H1 (cell line): ENCODE measurements around the gene RBM25. TPM values are rescaled to one million over a fixed set of nuclear protein-coding genes. Genes with fewer than 3 reads are reported as not detected.
A peak's percentile ranks its signal among the peaks of the same experiment; 100 is the strongest.

Experiments used
- CTCF ChIA-PET: fragments of 300-600 bp; sonication (Branson Sonifier 250); formaldehyde crosslinking; loops from one replicate; lab custom pipeline; 2021; ENCODE audit not compliant: partially characterized antibody; lab: Charles Lee
- POLR2A ChIA-PET: fragments of 300-600 bp; sonication (Branson Sonifier 250); formaldehyde crosslinking; loops from one replicate; lab custom pipeline; 2021; ENCODE audit warnings: inconsistent platforms; ENCODE audit not compliant: partially characterized antibody; lab: Charles Lee
- DNase-seq, 2 experiments: peaks; one replicate each; pipeline versions ENCODE4 v3.0.0 to v3.0.0-alpha.2; 2010 to 2022; ENCODE audit warnings: low spot score in 2 of 2, low read depth in 1 of 2, mixed read lengths in 1 of 2
- FAIRE-seq: peaks from 2 replicates; lab custom pipeline; 2011; peaks lifted over from hg19 to GRCh38; lab: Jason Lieb, UNC
- H2AFZ ChIP-seq: 2 replicates; pipeline ENCODE4 v1.8.1; 2012; ENCODE audit warnings: low read length, inconsistent platforms
- H2AK5ac ChIP-seq: 2 replicates; pipeline ENCODE4 v1.6.1; 2013; ENCODE audit warnings: low read depth, low read length
- H2BK120ac ChIP-seq: replicated peaks from 2 replicates; pipeline ENCODE3; 2013; ENCODE audit warnings: low read depth, low read length, inconsistent platforms
- H2BK12ac ChIP-seq: 2 replicates; pipeline ENCODE4 v1.6.1; 2013; ENCODE audit warnings: low read depth, low read length
- H2BK15ac ChIP-seq: 2 replicates; pipeline ENCODE4 v1.6.1; 2013; ENCODE audit warnings: low read length
- H2BK20ac ChIP-seq: 2 replicates; pipeline ENCODE4 v1.6.1; 2013; ENCODE audit warnings: low read length
- H2BK5ac ChIP-seq: 2 replicates; pipeline ENCODE4 v1.6.1; 2013; ENCODE audit warnings: low read depth, low read length
- H3K14ac ChIP-seq: 2 replicates; pipeline ENCODE4 v1.6.1; 2013; ENCODE audit warnings: inconsistent platforms; ENCODE audit not compliant: insufficient read length
- H3K18ac ChIP-seq: 2 replicates; pipeline ENCODE4 v1.6.1; 2013; ENCODE audit warnings: low read length; ENCODE audit errors: extremely low read depth
- H3K23ac ChIP-seq: 2 replicates; pipeline ENCODE4 v1.6.1; 2013; ENCODE audit warnings: inconsistent platforms; ENCODE audit not compliant: insufficient read length
- H3K23me2 ChIP-seq: 2 replicates; pipeline ENCODE4 v1.6.1; 2013; ENCODE audit warnings: low read depth, low read length
- H3K27ac ChIP-seq: 2 replicates; pipeline ENCODE4 v1.6.1; 2011; ENCODE audit warnings: low read depth, low read length, inconsistent platforms
- H3K27me3 ChIP-seq, 4 experiments: replicated peaks in 1 of 4; 1 replicate in 1 of 4; 2 replicates in 3 of 4; pipeline versions ENCODE4 v1.6.1 to v1.8.1; 2011 to 2013; ENCODE audit warnings: low read length in 3 of 4, mild to moderate bottlenecking in 3 of 4, inconsistent platforms in 2 of 4, mixed read lengths in 2 of 4, moderate library complexity in 1 of 4; ENCODE audit not compliant: control insufficient read depth in 3 of 4, insufficient read depth in 3 of 4; ENCODE audit errors: extremely low read depth in 1 of 4
- H3K36me3 ChIP-seq, 4 experiments: 2 replicates each; pipeline versions ENCODE4 v1.6.1 to v1.8.1; 2011 to 2013; ENCODE audit warnings: mild to moderate bottlenecking in 4 of 4, low read length in 3 of 4, moderate library complexity in 2 of 4, control low read depth in 1 of 4, inconsistent platforms in 1 of 4; ENCODE audit not compliant: insufficient read depth in 4 of 4, control insufficient read depth in 2 of 4
- H3K4ac ChIP-seq: replicated peaks from 2 replicates; pipeline ENCODE3; 2013; ENCODE audit warnings: low read length, low read depth, mixed read lengths, inconsistent platforms; ENCODE audit not compliant: insufficient read length
- H3K4me1 ChIP-seq, 4 experiments: replicated peaks in 1 of 4; 1 replicate in 1 of 4; 2 replicates in 3 of 4; pipeline versions ENCODE4 v1.6.1 to v1.8.1; 2011 to 2013; ENCODE audit warnings: low read length in 3 of 4, inconsistent platforms in 2 of 4, mixed read lengths in 1 of 4; ENCODE audit not compliant: insufficient read depth in 4 of 4, control insufficient read depth in 3 of 4
- H3K4me2 ChIP-seq, 2 experiments: 2 replicates each; pipeline versions ENCODE4 v1.6.1 to v1.8.1; 2011 to 2013; ENCODE audit warnings: low read depth in 2 of 2, low read length in 2 of 2, control low read depth in 1 of 2, inconsistent platforms in 1 of 2, mild to moderate bottlenecking in 1 of 2; ENCODE audit not compliant: insufficient read depth in 1 of 2
- H3K4me3 ChIP-seq, 4 experiments: fragments of 200-600, 300-600 bp in 1 of 4; sonication (generic), shearing (Covaris generic), sonication (Bioruptor Twin) in 1 of 4; 2 replicates each; pipeline versions ENCODE4 v1.5.1 to v1.8.1; 2011 to 2016; ENCODE audit warnings: low read length in 4 of 4, low read depth in 3 of 4, control low read depth in 2 of 4, inconsistent platforms in 2 of 4, mild to moderate bottlenecking in 2 of 4, mixed read lengths in 1 of 4, moderate library complexity in 1 of 4; ENCODE audit not compliant: insufficient read depth in 2 of 4; ENCODE audit errors: extremely low read depth in 1 of 4
- H3K56ac ChIP-seq: replicated peaks from 2 replicates; pipeline ENCODE3; 2013; ENCODE audit warnings: low read depth, mild to moderate bottlenecking, mixed read lengths, low read length, inconsistent platforms; ENCODE audit not compliant: insufficient read length
- H3K79me1 ChIP-seq: 2 replicates; pipeline ENCODE4 v1.6.1; 2013; ENCODE audit warnings: low read depth, low read length, control low read depth
- H3K79me2 ChIP-seq, 2 experiments: 2 replicates each; pipeline versions ENCODE4 v1.6.1 to v1.8.1; 2012 to 2013; ENCODE audit warnings: low read length in 2 of 2, mild to moderate bottlenecking in 2 of 2, inconsistent platforms in 1 of 2; ENCODE audit not compliant: insufficient read depth in 2 of 2, control insufficient read depth in 1 of 2
- H3K9ac ChIP-seq, 4 experiments: replicated peaks in 1 of 4; 1 replicate in 1 of 4; 2 replicates in 3 of 4; pipeline versions ENCODE4 v1.6.1 to v1.8.1; 2011 to 2013; ENCODE audit warnings: low read depth in 3 of 4, low read length in 3 of 4, control low read depth in 2 of 4, mild to moderate bottlenecking in 2 of 4, moderate library complexity in 2 of 4, inconsistent platforms in 1 of 4; ENCODE audit errors: extremely low read depth in 1 of 4
- H3K9me3 ChIP-seq, 2 experiments: 2 replicates each; pipeline versions ENCODE4 v1.6.1 to v1.8.1; 2012 to 2013; ENCODE audit warnings: mild to moderate bottlenecking in 2 of 2, moderate library complexity in 2 of 2, control low read depth in 1 of 2, inconsistent platforms in 1 of 2, low read depth in 1 of 2, low read length in 1 of 2, mixed read lengths in 1 of 2; ENCODE audit not compliant: insufficient read depth in 2 of 2
- H4K20me1 ChIP-seq, 2 experiments: replicated peaks in 1 of 2; 2 replicates each; pipeline versions ENCODE3 to v1.8.1; 2011 to 2013; ENCODE audit warnings: inconsistent platforms in 2 of 2, low read length in 2 of 2, mild to moderate bottlenecking in 1 of 2; ENCODE audit not compliant: insufficient read depth in 2 of 2, control insufficient read depth in 1 of 2
- H4K5ac ChIP-seq: 2 replicates; pipeline ENCODE4 v1.6.1; 2013; ENCODE audit warnings: low read length, low read depth, mixed read lengths, inconsistent platforms; ENCODE audit not compliant: insufficient read length
- H4K8ac ChIP-seq: 2 replicates; pipeline ENCODE4 v1.8.0; 2013; ENCODE audit warnings: mild to moderate bottlenecking, moderate library complexity, low read length, inconsistent platforms; ENCODE audit not compliant: insufficient read depth; ENCODE audit errors: extremely low read depth
- H4K91ac ChIP-seq: replicated peaks from 2 replicates; pipeline ENCODE3; 2013; ENCODE audit warnings: low read length, mixed read lengths, inconsistent platforms; ENCODE audit not compliant: insufficient read length
- CHD1 ChIP-seq: IDR thresholded peaks from 2 replicates; pipeline ENCODE4 v1.6.1; 2012; ENCODE audit warnings: low read depth, low read length, improper control_type of control experiment
- RNF2 ChIP-seq: fragments of 200-900, 300-1000 bp; sonication (generic); IDR thresholded peaks from 2 replicates; pipeline ENCODE4 v1.7.1; 2016; ENCODE audit warnings: borderline replicate concordance, low read depth, mild to moderate bottlenecking, antibody characterized with exemption, low read length; ENCODE audit not compliant: poor library complexity, severe bottlenecking; ENCODE audit errors: missing control alignments
- SUZ12 ChIP-seq: fragments of 200-600 bp; sonication (generic); IDR thresholded peaks from 2 replicates; pipeline ENCODE4 v1.6.1; 2012; ENCODE audit warnings: mild to moderate bottlenecking, inconsistent platforms, low read length, moderate library complexity, mixed read lengths
- WGBS, 2 experiments: shearing (Covaris generic) in 1 of 2; methylation state at CpG; one replicate each; pipeline versions ENCODE4 v1.1.6 to v1.1.7; 2013 to 2015; ENCODE audit warnings: low lambda C conversion rate in 2 of 2, mixed read lengths in 2 of 2, inconsistent platforms in 1 of 2, low coverage in 1 of 2, missing lambda C conversion rate in 1 of 2; ENCODE audit not compliant: insufficient replicate concordance in 2 of 2, insufficient coverage in 1 of 2, insufficient read length in 1 of 2; ENCODE audit errors: extremely low coverage in 1 of 2, missing lambda C conversion rate in 1 of 2; 5-methylcytosine and 5-hydroxymethylcytosine counted together
- polyA plus RNA-seq, 7 experiments: library from polyadenylated mRNA; depleted of rRNA in 3 of 7; stranded (reverse) in 5 of 7; unstranded in 2 of 7; fragments of >200 nt in 5 of 7; fragments of 200-250 nt in 2 of 7; gene quantifications; 1 replicate in 5 of 7; 2 replicates in 1 of 7; 4 replicates in 1 of 7; pipeline versions ENCODE4 v1.2.1 to v1.2.3, GENCODE V29; 2011 to 2013; ENCODE audit warnings: missing spikeins in 2 of 7, mixed read lengths in 2 of 7
- total RNA-seq: library from RNA; stranded (reverse); fragmentation: NEBNext Ultra II Directional; extraction: Animal tissue kit (Norgen Biotek cat#: 25700); gene quantifications from 2 replicates; pipeline ENCODE4 v1.2.1, GENCODE V29; 2021

The RBM25 gene
- total and polyA plus RNA-seq, 2 of the 8 experiments (the other 6 are each of a cell fraction or from before 2014, with no cell fraction given), result 25.6 to 134 TPM

GRCh38 chr14:73057944-73058223 is 450 bp upstream of the RBM25 start:
- peak overlapping the region; percentile 99; the same call in 1 of the 2 replicates for H2BK5ac ChIP-seq
- TF ChIP-seq CHD1, result peak; percentile 40; the same call in 1 of the 2 replicates
- no peak for TF ChIP-seq RNF2
- no peak for TF ChIP-seq SUZ12
- TF ChIP-seq, all 59 proteins: peak for 1
- H3K4me3 ChIP-seq, result peak overlapping the region; percentile 94 to 98 (median 96)
- peak overlapping the region; percentile 99; the same call in 1 of the 2 replicates for H4K8ac ChIP-seq
- H2AFZ ChIP-seq, result peak overlapping the region; percentile 76
- H3K18ac ChIP-seq, result no peak overlapping the region
- ChIA-PET CTCF (interaction anchor here (0.9 to 1.0 kb wide), 2 partner anchors 20 to 36 kb away, joined by 3 to 4 read pairs; no protein-coding TSS in a partner anchor), POLR2A (interaction anchor here (0.7 to 3.9 kb wide), 27 partner anchors 9 to 707 kb away, joined by 3 to 45 read pairs (median 5); partner anchors contain the start of gene ZFYVE1)
- H3K4me2 ChIP-seq, result peak overlapping the region; percentile 70 to 91
- peaks cover 0 to 21% (median 0%) of the 10 kb centered on the region in 4 experiments; a peak in 1 of 8 replicates for H3K36me3 ChIP-seq
- peaks cover 38 to 44% of the 10 kb centered on the region in 2 experiments for H3K79me2 ChIP-seq
- H4K20me1 ChIP-seq, result peaks cover 2 to 9% of the 10 kb centered on the region in 2 experiments
- 5% methylated on average over 8 of the region's 8 CpGs; no CpG with 5 or more reads in 1 of the 2 experiments for WGBS, 2 experiments
- H4K91ac ChIP-seq, result no peak overlapping the region
- H3K4me1 ChIP-seq, result peaks cover 0 to 6% (median 1%) of the 10 kb centered on the region in 4 experiments; a peak in 3 of 7 replicates
- no peaks in the 10 kb centered on the region for H3K27me3 ChIP-seq
- no peak overlapping the region for H3K4ac ChIP-seq
- no peak overlapping the region for H2BK120ac ChIP-seq
- no peak overlapping the region for H2AK5ac ChIP-seq
- H3K9me3 ChIP-seq, result no peaks in the 10 kb centered on the region
- H2BK20ac ChIP-seq, result no peak overlapping the region
- H3K27ac ChIP-seq, result peak overlapping the region; percentile 94
- no peak overlapping the region for H2BK15ac ChIP-seq
- peak overlapping the region; percentile 97 for H4K5ac ChIP-seq
- DNase-seq (no peak), FAIRE-seq (no peak)
- H3K23ac ChIP-seq, result no peak overlapping the region
- H3K23me2 ChIP-seq, result peaks cover 2% of the 10 kb centered on the region; the same call in 1 of the 2 replicates
- H3K56ac ChIP-seq, result no peak overlapping the region
- H3K79me1 ChIP-seq, result no peaks in the 10 kb centered on the region
- H3K14ac ChIP-seq, result no peak overlapping the region
- no peak overlapping the region; the same call in 1 of the 2 replicates for H2BK12ac ChIP-seq
- peak overlapping the region; percentile 87 to 98 (median 97) for H3K9ac ChIP-seq
